ENCODE measurements around the gene NPBWR2. TPM values are rescaled to one million over a fixed set of nuclear protein-coding genes. Genes with fewer than 3 reads are reported as not detected.
A peak's percentile ranks its signal among the peaks of the same experiment; 100 is the strongest.

Gene NPBWR2
- polyA plus RNA-seq, 1 donor, result not detected

DNA sequence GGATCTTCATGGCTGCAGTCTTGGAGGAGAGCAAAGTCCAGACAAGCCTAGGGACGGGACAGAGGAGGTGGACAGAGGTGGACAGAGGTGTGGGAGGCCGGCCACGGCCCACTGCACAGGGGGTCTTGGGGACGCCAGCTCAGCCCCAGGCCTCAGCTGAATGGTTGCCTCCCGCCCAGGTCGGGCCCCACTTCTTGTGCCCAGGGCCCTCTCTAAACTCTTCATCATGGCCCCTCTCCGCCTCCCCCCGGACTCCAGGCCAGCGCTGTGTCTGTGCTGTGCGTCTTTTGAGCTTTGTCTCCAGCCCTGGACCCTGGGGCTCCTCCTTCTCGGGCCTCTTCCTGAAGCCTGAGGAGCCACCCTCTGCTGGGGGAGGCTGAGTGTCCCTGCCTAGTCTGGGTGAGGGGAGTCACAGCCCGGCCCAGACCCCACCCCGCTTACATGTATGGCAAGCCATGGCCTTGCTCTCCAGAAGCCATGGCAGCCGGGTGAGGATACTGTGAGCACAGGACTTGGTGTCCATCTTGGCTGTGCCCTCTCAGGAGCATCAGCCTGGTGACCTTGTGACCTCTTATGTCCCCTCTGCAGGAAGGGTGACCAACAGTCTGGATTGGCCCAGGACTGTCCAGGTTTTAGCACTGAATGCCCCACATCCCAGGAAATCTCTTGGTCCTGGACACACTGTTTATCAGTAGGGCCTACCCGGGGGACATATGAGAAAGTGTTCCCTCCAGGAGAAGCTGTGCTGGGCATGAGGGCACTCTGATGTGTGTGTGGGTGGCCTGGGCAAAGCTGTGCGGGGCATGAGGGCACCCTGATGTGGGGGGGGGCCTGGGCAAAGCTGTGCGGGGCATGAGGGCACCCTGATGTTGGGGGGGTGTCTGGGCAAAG lies 9.4 kb upstream of the NPBWR2 start:
- no peak for DNase-seq

DNA sequence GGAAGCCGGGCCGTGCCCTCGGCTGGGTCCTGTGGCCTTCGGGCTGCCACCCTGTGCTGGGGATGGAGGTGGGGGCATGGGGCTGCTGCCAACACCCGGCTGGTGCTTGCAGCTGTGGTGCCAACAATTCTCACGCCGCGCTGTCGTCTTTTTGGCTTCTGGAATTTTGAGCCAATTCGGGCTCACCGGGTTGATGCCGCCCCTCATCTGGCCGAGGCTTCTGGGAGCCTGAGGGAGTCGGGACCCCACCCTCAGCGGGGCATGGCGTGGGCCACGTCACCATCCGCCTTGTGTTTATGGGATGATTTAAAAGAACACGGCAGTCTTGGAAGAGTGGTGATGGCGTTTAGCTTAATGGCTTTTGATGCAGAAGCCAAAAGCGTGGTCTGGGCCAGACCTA lies 8.7 kb upstream of the NPBWR2 start:
- DNase-seq, result no peak

DNA sequence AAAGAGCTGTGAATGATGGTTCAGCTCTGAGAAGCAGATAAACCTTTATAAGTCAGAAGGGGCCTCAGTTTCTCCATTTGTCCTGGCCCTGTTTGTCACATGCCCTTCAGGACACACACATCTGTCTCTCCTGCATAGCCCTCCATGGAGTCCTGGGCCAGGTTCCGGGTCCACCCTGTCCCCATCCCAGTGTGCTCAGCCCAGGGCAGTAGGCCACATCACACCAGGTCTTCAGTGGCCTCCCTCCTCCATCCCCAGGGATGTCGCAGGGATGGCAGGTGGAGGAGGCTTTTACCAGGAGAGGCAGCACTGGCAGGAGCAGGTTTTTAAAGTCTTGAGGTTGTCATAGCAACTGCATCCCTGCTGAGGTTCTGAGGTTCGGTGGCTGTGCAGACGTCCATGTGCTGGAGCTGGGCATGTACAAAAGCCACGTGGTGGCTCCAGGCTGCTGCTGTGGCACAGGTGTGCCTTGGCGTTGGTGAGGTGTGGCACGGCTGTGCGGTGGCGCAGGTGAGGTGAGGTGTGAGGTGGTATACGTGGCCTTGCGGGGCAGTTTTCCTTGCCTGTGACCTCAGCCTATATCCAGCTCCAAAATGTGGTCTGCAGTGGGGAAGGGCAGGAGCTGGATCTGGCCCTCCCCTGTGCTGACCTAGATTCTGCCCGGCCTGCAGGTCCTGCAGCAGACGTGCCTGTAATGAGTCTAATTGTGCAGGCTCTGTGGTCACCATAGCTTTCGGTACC lies 8.0 kb upstream of the NPBWR2 start:
- DNase-seq, result no peak

DNA sequence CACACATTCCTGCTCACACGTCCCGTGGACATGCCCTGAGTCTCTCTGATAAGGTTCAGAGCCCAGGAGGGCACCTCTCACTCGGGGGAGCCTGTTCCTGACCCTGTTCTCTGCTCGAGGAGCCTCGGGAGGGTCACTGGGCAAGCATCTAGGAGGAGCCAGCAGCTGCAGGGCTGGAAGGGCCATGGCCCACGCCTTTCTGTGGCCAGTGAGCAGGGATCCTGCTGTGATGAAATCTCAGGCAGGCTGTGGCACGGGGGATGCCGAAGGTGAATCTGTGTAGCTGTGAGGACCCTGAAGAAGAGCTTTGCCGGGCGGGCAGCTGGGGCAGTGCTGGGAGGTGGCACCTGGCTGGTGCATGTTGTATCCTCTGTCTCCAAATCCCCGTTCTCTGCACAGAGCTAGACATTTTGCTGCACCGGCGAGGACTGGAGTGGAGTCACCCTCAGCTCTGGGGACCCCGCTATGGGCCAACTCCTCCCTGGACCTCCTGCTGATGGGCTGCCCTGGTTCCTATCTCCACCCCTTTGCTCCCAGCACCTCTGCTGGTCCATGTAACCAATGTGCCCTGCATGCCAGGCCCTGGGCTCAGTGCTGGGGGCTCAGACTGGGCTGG lies 7.1 kb upstream of the NPBWR2 start:
- no peak for DNase-seq

DNA sequence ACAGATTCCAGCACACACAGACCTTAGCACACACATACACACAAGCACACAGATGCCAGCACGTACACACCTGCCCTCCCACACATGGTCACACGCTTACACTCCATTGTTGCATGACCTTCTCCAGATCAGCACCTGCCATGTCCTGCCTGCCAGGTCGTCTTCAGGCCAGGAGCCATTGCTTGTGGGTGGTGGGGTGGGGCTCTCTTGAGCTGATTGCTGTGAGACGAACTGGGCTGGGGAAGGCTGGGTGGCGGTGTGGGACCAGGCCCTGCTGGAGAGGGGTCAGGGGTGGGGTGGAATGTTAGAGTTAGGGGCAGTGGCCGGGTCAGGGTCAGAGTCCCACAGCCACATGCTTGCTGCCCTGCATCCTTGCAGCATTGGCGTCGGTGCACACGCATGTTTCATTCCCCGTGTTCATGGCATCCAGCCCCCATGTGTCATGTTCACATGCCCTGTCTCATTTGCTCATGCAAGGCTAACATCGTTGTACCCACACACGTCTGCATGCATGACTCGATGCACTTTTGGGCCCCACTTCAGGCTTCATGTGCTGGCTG lies 6.5 kb upstream of the NPBWR2 start:
- no peak for DNase-seq

DNA sequence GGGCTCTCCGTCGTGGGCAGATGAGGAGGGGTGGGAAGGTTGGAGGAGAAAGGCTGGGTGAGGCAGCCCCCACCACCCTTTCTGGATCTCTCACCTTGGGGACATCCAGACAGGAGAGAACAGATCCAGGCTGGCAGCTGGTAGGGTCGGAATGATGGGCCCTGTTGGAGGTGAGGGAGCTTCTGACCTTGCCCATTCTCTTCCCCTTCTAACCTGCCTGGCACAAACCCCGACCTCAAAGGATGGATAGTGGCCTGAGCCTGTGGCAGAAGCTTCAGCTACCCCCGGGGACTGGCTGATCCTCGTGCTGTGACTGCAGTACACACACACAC lies 6.0 kb upstream of the NPBWR2 start:
- DNase-seq, result no peak

DNA sequence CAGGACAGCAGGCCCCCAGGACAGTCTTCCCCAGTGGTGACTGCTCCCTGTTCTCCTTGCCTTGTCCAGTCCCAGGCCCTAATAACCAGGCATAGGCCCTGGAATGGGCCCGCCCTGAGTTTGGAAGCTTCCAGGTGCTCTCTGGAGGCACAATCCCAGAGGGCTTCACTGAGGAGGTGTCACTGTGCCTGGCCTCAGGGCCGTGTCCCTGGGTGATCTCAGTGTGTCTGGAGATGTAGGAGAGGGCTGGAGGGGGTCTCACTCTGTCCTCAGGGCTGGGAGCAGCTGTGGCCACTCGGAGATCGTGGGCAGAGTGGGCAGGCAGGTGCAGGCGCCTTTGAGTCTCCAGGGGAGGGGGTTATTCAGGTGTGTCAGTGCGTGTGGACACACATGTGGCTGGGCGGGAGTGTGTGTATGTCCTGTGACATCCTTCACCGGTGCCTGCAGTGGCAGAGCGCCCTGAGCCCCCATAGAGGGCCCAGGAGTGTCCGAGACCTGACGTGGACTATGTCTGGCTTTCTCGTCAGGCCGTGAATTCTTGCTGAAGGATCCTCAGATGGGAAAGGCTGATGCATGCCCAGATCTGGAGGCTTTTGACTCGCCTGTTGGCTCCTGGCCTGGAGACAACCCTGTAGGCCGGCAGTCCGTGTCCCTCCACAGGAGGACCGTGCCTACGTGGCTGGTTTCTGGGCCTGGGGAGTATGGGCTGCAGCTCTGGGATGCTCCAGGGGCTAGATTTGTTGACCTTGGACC lies 5.5 kb upstream of the NPBWR2 start:
- peak; percentile 48 for DNase-seq

DNA sequence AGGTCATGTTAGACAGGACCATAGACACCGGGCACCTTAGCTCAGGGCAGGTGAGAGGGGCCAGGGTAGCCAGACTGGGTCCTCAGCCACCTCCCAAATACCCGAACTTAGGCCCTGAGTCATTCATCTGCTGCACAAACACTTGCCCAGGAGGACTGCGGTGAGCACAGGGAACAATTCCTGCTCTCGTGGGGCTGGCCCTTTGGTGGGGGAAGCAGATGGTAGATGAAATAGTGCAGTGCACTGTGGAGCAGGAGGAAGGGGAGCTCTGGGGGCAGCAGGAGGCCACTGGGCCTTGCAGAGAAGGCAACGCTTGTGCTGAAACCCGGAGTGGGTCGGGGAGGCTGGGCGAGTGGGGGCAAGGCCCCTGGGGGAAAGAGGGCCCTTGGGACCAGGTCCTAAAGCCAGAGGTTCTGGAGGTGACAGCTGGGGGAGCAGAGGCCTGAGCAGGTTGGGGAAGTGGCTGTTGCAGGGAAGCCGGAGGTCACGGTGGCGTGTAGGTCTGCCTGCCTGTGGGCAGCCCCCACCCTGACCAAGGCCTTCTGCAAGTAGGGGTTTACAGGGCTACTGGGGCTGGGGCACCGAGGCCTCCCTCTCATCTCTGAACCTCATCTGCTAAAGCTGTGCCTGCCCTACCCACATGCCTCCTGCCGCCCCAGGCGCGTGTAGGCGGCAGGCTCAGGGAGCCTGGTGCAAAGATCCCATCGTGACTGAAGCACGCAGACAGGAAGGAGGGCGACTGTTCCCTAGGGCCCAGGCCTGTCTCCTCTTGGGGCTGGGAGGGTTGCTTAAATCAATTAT lies 4.7 kb upstream of the NPBWR2 start:
- no peak for DNase-seq

DNA sequence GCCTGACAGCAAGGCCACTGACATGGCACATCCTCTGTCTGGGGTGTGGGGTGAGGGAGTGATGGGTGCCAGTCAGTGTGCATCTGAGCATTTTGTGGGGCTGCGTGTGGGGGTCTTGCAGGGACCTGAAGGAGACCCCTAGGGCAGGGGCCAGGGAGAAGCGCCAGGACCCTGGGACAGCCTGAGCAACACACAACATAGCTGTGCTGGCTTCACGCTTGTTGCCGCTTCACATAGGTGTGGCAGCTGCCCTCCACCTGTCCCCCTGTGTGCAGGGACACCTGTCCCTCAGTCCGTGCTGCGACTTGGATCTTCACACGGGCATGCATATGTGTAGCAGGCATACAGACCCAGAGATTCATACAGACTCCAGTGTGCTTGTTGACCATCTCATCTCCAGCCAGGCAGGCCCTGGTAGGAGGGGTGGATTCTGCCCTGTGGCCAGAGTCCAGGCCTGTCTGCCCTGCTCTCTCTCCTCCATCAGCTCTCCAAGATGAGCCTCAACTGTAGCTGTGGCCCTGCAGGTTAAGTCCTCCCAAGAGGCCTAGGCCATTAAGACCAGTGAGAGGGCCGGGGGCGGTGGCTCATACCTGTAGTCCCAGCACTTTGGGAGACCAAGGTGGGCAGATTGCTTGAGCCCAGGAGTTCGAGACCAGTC lies 3.2 kb upstream of the NPBWR2 start:
- DNase-seq, result no peak

DNA sequence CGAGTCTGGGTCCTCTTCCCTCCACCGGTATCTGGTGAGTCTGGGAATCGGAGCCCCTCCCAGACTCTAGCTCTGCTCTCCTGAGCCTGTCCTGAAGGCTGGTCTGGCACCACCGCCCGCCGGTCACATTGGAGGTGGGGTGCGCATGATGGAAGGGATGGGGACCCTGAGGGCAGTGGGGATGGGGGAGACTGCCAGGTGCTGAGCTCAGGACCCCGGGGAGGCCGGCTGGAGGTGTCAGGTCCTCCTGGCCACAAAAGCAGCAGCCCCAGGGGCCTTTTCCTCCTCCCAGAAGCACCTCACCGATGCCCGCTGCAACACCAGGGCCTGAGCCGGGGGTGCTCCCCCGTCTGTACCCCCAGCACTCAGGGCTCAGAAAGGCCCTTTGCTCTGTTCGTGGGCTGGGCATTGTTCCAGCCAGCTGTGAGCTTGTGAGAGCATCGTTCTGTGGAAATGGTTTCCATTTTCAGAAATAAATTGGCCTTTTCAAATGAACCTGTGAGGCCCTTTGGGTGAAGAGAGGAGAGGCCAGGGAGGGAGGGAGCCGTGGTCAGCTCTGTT lies 2.5 kb upstream of the NPBWR2 start:
- no peak for DNase-seq

DNA sequence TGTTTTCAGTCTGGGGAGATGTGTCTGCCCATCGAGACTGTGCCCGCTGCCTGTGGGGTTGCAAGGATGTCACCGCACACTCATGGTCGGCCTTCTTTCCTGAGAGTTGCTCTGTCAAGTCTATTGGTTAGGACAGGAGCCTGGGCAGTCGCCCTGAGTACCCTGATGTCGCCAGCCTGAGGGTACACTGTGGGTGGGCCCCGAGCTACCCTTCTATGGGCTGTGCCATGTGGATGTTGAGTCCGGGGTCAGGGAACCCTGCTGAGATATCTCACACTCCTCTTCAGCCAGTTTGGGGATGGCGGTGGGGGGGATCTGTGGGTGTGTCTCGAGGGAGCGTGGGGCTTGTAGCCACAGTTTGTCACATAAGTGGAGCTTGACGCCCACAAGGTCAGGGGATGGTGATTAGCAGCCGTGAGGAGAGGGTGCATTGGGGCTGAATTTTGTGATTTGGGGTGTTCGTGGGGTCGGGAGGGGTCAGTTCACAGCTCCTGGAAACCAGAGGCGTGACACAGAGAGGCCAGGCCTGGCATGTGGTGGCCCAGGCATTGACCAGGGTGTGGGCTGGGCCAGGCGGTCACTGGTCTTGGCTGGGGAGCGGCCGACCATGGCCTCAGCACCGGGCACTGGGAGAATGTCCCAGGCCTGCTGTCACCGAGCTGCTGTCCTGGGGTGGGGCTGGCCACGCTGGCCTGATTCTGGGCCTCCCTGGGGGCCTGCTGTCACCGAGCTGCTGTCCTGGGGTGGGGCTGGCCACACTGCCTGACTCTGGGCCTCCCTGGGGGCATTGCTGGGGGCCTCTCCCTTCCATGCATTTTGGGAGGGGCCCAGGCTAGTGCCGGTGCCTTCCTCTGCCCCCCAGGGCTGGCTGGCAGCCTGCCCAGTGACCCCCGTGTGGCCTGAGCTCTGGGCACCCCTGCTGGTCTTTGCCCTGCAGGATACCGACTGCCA lies 1.6 kb upstream of the NPBWR2 start:
- no peak for DNase-seq

DNA sequence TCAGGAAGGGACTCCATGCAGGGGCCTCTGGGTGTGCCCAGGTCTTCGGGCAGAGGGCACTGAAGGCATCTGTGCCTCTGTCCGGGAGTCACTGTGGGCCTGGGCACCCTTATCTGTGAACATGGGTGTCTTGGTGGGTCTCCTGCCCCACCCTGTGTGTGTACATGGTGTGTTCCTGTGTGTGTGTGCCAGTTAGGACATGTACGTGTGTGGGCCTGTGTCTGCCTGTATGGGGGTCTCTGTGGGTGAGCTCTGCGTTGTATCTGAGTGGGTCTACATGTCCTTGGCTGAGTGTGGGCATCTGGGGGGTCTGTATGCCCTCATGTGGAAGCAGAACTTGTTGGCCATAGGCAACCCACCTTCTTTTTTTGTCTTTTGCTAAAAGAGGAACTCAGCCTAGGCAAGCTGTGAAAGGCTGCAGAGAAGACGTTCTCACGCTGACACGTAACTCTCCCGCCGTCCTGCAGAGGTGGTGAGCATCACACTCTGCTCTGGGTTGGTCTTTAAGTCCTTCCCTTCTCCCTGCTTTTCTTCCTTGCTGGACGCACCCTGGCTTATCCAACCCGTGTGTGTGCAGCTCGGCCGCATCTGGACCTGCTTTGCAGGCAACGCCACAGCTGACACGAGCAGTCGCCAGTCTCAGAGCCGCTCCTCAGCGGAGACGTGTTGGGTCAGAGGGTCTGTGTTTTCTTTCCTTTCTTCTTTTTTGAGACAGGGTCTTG lies 532 bp upstream of the NPBWR2 start:
- DNase-seq, result no peak

DNA sequence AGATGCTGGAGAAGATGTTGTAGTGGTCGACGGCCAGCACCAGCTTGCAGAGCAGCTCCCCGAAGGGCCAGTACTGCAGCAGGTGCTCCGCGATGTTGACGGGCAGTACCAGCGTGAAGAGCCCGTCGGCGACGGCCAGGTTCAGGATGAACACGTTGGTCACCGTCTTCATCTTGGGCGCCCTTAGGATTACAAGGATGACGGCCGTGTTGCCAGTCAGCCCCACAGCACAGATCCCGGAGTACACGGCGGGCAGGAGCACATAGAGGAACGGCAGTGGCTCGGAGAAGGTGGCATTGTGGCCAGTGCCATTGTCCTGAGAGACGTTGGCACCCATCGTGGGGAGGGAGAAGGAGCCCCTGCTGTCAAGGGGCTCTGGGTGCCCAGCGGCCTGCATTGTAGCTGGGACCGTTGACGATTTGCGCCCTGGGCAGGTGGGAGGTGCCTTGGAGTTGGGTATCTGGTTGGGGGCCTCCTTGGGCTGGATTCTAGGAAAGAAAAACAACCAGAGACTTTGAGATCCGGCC lies 867 bp downstream of the NPBWR2 start:
- DNase-seq, result no peak

DNA sequence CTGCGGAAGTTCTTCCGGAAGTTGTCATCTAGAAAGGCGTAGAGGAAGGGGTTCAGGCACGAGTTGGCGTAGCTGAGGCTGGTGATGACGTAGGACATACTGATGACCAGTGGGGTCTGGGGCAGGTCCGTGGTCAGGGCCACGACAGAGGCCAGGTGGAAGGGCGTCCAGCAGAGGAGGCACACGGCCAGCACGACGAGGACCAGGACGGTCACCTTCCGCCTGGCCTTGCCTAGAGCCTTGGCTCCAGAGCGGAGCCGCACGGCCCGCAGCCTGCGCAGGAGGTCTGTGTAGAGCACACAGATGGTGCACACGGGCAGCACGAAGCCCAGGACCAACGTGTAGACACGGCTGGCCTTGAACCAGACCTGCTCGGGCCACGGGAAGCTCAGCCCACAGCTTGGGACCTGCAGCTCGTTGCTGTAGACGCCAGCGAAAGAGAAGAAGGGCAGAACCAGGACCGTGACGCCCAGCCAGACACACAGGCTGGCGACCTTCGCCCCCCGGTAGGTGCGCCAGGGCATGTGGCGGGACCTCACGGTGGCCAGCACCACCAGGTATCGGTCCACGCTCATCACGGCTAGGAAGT lies 1.4 kb downstream of the NPBWR2 start:
- no peak for DNase-seq

DNA sequence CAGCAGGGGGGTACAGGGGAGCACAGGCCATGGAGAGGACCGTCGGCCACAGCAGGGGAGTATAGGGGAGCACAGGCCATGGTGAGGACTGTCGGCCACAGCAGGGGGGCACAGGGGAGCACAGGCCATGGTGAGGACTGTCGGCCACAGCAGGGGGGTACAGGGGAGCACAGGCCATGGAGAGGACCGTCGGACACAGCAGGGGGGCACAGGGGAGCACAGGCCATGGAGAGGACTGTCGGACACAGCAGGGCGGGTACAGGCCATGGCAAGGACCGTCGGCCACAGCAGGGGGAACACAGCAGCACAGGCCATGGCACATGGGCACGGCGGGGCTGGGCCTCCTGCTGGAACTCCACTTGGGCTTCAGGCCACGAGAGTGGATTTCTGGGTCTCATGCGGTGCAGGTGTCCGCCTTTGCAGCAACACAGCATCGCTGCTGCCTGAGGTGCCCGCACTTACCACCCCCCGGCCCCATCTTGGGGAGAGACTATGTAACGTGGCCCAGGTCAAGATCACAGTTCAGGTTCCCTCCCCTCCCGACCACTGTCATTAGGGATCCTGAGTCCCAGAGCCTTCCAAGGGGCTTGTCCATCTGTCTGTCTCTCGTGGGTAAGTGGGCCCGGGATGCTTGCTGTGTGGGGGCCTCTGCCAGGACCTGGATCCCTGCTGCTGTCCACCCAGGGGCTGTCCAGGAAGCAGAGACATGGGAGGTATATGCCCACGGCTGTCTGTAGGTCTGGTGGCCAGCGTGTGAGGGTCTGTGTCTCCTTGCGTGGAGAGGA lies 2.5 kb downstream of the NPBWR2 start:
- no peak for DNase-seq

DNA sequence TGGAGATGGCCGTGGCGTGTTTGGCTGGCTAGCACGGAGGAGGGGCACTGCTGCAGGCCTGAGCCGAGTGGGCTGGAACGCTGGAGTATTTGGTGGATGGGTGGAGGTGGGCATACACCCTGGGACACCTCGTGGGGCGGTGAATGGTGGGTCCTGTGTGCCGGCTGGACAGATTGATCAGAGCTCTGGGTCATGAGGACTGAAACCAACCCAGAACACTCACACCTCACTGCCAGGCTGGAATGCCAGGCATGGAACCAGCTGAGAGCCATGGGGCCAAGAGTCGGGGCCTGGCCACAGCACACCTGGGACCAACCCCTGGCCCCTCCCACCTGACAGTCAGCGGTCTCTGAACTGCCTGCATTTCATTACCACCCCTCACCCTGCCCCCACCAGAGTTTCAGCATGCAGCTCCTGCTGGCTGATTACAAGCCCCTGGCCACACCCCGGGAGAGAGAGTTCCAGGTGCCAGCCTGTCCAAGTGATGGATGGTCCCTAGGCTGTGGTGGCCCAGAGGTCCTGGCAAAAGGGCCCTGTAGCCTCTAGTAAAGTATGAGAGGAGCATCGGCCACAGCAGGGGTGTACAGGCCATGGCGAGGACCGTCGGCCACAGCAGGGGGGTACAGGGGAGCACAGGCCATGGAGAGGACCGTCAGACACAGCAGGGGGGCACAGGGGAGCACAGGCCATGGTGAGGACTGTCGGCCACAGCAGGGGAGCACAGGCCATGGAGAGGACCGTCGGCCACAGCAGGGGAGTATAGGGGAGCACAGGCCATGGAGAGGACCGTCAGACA lies 3.3 kb downstream of the NPBWR2 start:
- no peak for DNase-seq
